Hepatic stellate cell (primary cell): ENCODE data around the gene CAMK1G.

Source experiments
- DNase-seq: peaks from one replicate; pipeline ENCODE4 v3.0.0; 2011; ENCODE audit warnings: low spot score

The CAMK1G gene

DNA sequence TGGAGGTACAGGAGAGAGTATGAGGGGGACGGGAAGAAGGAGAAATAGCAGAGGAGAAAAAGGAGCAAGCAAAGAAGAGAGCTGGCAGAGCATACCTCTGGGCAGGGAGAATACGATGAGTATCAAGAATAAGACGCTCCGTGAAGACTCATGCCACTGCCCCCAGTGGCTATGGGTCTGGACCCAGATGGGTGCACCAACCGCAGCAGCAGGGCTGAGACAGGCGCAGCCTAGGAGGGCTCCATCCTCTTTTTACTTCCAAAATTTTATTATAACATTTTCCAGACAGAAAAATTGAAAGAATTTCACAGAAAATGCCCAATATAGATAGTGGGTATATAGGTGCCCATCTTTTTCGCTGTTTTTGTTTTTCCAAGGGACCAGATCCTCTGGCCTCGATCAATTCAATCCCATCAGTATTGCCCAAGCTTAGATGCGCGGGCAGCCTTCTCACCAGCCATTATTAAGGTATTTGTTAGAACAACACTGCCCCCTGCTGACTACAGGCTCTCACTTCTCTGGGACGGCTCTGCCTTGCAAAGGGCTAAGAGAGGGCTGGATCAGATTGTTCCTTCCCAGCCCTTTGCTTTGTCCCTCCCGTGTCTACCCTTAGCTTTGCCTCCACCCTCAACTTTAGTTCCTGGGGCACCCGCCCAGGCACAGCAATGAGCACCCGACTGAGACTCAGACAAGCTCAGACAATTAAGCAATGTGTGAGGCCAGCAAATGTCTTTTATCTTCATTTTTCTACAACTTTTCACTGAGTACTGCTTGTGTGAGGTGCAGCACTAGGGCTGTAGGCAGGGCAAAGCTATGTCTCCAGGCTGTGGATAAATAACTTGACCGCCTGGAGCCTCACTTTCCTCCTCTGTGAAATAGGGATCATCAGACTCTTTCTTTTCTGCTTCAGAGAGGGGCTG, 17.5 kb upstream of the CAMK1G start:
- DNase-seq: peak; percentile 65

DNA sequence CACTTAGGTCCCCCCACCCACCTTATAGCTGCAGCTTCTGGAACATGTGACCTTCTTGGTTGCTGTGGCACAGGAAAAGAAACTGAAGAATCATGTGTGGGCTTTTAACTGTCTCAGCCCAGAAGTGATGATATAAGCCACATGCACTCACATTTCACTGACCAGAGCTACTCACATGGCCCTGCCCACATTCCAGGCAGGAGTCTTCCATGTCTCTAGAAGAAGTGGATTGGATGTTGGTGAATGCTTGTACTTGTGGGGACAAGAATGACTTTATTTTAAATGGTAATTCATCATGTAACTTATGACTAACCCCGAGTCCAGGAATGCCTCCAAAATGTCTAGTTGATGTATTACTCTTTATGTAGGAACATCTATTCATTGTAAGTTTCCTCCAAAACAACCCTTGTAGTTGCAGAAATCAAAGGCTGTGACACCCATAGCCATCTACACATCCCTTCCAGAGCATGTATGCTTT, 15.8 kb upstream of the CAMK1G start:
- DNase-seq: peak; percentile 51

DNA sequence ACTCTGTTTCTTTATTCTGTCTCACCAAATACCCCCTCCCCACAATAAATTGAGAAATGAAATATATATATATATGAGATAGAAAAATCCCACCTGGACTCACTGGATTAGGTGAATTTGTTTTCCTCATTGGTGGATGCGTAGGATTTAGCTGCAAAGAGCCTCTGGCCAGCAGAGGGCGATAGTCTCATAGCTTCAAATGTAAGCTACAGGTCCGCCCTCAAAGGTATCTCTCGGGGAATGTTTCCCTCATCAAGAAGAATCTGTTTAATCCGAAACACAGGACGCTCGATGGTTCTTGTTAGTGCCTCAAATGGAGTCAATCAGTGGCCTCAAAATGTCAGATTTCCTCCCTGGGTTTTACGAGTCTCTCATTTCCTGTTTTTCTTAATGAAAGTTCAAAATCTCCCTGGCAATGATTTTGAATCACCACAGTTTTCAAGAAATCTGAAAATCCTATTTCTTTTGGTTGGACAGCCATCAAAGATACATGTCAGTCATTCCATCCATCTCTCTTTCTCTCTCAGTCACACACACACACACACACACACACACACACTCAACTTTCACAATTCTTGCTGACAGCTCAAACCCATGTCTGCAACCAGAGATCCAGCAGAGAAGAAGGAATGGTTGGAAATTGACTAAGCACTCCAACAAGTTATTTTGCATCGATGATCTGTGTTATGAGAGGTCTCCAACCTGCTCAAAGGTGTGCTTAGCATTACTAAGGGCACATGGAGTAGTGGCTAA, 13.9 kb upstream of the CAMK1G start:
- peak; percentile 47 for DNase-seq

DNA sequence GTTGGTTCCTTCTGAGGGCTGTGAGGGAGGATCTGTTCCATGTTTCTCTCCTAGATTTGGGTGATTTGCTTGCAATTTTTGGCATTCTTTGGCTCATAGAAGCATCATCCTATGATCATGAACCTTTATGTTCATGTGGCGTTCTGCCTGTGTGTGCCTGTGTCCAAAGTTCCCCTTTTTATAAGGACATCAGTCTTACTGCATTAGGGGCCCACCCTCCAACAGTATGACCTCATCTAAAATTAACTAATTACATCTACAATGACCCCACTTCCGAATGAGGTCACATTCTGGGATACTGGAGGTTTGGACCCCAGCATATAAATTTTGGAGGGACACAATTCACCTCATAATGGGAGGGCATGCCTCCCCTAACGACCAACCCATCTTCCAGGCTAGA, 12.8 kb upstream of the CAMK1G start:
- DNase-seq: no peak

DNA sequence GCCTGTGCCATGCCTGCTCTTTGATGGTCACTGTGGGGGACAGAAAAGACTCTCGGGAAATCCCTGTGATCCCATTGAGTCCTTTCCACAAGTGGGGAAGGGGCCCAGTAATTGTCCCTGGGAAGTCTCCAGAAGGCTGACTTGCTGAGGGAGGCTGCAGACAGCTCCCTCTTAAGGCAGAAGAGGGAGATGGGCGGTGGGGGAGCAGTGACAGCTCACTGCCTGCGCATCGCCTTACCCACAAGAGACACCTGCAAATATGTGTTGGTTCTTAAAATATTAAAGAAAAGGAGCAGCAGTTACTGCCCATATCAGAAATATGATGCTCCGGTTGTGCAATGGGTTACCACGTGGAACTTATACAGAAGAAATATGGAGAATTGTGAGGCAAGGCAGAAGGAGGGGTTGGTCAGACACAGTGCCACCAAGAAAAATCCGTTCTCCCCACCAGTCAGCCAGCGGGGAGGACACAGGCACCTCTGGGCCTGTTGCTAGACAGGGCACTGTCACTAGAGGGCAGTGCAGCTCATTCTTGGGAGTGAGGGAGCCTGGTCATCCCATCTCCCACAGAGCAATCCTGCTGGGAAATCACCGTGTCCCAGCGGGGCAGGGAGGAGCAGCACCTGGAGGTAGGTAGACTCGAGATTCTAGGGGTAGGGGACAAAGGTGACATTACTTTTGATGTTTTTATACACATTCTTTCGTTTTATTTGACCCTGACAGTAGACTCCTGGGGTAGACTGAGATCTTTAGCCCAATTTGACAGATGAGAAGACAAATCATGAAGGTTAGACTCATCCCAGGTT, 6.9 kb upstream of the CAMK1G start:
- DNase-seq: peak; percentile 83

DNA sequence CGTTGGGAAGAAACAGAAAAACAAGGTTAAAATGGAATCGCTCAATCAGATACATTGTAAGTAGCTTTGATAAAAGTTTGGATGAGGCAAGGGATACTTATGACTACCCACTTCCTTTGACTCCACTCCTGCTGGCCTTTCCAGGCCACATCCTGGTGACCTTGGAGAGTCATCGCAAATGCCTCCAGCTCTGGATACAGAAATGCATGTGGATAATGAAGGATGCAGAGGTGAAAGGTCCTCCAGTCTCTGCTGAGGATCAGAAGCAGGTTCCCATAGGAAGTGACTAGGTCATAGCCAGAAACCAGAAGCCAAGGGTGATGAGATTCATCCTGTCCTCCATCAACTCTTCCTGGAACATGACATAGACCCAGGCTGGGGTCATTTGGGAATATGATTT, 6.2 kb upstream of the CAMK1G start:
- DNase-seq: peak; percentile 30

DNA sequence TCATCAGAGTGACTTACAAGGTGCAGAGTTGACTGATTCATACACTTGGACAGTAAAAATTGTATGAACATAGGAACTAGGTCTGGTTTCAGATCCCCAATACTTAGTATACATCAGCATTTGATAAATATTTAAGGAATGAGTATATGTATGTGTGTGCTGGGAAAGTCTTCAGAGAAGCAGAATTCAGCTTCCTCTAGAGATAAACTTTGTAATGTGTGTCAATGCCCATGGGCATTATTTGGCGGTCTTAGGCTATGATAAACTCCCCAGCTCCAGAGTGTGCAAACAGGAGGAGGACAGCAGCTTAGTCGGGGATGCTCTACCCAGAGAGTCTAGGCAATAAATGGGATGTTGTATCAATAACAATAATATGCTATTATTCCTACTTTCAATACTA, 2.9 kb upstream of the CAMK1G start:
- no peak for DNase-seq

DNA sequence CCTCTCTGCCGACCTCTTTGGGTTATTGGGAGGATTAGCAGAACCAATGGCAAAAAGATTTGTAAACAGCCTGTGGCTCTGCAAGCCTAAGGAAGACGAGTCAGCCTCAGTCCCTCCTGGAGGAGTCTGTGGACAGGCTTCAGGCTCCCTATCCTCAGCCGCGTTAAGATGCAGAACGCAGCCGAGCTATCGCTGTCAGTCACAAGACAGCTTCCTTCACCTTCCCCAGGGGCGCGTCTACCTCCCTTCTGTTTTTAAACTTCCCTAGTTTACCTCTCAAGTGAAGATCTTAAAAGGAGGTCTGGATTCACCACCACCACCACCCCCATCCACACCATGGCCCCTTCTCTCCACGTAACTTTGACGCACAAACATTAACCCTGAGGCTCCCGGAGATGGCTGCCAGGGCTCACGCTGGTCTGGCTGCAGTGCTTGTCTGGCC, 738 bp downstream of the CAMK1G start:
- no peak for DNase-seq

DNA sequence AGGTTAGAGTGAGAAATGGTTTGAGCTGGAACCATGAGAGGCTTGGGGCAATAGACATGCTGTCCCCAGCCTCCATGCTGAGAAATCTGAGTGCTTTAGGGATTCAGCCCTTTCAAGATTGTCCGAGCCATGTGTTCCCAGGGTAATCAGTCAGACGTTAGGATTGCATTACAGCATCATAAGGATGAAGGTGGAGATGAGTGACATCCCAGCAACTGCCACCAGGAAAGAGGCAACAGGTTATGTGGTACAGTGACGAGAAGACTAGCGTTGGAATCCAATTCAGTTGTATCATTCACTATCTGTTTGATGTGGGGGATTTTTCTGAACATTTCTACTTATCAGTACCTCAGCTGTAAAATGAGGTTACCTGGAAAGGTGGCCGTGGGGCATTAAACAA, 1.7 kb downstream of the CAMK1G start:
- no peak for DNase-seq

DNA sequence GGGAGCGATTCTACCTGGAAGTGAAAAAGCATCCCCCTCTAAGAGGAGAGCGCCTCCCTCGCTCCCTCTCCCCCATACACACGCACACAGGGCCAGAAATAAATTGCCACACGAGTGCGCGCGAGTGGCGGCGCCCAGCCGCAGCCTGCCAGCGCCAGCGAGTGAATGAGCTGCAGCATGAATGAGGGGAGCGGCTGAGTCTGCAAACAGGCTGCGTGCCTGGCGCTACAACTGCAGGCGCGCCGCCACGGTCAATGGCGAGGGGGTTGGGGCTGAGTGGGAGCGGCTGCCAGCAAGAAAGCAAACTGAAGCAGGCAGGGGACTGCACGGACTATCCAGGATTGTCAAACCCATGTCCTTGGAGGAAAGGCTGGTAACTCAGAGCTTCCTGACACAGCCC, 2.2 kb downstream of the CAMK1G start:
- peak; percentile 72 for DNase-seq

DNA sequence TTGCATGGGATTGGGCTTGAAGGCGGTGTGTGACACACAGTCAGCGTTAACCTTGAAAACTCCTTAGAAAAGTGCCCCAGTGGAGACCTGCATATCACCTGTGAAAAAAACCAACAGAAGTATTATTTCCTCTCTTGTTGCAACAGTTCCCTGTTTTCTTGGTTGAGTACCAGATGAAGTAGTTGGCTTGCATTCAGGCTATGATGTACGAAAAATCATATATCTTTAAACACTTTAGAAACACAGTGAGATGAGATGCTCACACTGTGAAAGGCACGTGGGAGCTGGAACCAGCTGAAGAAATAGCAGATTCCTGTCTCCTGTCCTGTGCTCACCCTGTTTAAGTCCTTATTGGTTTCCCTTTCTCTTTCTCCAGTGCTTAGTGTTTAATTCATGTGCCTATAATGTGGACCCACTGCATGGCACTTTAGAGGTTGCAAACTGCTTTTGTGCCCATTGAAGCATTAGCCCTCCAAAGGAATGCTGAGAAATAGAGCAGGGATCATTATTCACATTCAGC, 2.8 kb downstream of the CAMK1G start:
- DNase-seq: no peak

DNA sequence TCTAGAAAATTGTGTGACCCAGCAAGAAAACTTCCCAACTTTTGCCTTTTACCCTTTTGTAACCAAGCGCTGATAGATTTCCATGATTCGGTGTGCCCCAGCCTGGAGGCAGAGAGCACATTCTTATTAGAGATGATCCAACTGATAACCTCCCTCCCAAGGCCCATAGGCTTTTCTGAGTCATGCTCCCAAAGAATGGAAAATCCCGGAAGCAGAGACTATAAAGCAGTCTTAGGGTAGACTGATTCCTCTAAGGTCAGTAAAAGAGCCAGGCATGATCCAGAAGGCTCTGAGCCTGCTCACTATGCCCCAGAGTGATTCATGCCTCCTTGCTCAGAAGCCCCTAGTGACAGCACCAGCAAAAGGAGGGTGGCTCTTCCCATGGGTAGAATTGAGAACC, 4.3 kb downstream of the CAMK1G start:
- peak; percentile 23 for DNase-seq

DNA sequence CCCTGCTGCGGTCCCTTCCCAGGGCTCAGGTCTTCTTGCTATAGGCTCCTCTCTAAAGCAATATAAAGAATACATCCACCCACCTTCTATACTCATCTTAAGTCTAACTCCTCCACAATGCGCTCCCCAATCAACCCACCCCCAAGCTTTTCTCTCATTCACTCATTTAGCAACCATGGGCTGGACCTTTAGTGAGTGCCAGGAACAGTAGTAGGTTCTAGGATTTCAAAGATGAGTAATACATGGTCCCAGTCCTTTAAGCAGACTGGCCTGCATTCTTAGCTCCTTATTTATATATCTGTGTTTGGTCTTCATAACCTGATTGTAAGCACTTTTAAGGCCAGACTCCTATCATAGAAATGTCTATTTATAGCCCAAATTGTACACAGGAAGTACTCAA, 5.9 kb downstream of the CAMK1G start:
- DNase-seq: no peak

DNA sequence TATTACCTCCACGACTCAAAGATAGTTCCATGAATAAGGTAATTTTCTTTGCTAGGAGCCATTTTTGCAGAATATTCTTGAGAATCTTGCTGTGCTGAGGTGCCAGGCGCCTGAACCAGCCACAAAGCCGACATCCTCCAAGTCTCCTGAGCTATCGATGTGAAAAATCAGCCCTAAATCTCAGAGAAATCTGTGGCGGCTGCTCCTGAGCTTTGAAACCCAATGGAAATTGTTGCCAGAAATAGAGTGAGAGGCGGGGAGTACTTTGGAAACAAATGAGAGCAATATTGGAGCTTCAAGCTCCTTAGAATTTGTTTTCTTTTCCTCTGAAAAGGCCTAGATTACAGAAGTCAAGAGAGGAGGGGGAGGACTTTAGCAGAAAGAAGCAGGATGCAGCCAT, 6.3 kb downstream of the CAMK1G start:
- no peak for DNase-seq

DNA sequence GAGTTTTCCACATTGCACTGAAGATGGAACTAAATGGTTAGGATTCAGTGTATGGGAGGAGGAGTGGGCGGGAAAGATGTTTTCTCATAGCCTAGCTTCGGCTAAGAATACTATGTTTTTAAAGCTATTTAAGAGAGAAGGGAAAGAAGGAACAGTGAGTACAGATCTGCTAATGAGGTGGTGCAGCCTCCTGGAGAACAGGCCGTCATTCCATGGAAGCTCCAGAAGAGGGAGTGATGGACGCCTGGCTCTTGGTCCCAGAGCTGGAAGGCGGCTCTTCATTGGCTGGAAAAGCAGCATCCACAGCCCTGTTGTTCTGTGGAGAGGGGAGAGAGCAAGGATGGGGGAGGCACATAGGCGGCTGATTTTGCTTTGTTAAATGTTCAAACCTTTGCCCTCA, 6.9 kb downstream of the CAMK1G start:
- DNase-seq: peak; percentile 55

DNA sequence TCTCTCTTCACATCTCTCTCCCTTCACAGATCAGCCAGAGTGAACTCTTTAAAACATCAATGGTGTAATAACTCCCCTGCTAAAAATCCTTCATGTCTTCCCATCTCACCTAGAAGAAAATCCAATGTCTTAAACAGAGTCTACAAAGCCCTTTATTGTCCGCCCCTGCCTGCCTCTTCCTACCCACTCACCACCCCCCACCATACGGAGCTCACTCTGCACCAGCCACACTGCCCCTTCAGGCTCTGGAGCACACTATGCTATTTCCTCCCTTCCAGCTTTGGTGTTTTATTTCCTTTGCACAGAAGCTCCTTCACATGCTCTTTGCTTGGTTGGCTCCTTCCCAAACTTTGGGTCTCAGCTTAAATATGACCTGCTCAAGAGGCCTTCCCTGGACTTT, 10.2 kb downstream of the CAMK1G start:
- DNase-seq: no peak

DNA sequence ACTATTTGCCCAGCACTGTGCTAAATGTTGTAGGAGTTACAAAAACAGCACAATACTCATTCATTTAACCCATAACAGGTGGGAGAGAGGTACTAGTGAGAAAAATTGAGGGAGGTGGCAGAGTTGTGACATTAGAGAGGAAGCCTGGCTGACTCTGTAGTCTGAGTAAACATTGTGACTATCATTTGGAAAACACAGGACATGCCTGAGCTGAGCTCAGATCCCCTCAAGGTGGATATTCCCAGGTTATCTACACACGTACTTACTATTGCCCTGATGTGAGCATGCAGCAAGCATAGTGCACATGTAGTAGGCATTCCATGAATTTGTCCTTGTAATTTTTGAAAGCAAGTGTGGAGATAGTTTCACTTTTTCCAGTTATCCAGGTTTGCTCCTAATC, 10.9 kb downstream of the CAMK1G start:
- no peak for DNase-seq

DNA sequence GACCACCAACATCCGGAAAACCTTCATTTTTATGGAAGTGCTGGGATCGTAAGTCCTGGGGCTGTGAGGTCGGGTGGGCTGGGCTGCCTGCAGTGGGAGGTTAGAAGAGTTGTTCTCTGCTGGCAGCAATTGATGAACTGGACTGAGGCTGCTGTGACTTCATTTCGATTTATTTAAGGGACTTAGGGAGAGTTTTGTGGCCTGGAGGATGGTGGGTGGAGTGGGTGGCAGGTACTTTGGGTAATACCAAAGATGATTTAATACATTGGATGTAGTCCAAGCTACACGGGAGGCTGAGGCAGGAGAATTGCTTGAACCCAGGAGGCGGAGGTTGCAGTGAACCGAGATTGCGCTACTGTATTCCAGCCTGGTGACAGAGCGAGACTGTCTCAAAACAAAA, 11.5 kb downstream of the CAMK1G start:
- DNase-seq: no peak

DNA sequence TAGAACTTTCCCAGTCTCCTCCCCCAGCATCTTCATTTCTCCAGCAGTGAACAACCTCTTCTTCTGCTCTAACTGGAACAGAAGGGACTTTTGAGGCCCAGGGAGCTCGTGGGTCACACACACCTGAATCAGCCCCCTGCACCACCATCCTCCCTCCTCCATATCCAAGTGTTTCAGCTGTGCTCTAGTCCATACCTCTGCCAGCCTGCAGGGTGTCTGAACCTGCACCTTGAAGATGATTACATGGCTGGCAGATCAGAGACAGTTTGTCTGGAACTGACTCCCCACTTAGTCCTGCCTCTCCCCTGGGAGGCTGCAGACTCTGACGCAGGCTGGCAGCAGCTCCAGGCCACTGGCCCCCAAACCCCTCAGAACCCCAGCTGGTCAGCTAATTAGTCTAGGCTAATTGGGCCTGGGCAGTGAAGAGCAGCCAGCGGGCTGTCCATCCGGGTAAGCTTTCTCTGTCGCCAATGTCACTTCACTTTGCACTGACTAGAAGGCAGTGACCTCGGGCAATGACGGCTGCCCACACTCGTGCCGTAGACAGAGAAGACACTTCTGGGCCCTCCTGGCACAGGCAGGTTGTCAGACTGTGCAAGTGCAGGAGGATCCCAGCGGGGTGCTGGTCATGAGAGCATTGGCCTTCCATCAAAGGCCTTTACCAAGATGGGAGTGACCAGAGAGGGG, 12.2 kb downstream of the CAMK1G start:
- no peak for DNase-seq

DNA sequence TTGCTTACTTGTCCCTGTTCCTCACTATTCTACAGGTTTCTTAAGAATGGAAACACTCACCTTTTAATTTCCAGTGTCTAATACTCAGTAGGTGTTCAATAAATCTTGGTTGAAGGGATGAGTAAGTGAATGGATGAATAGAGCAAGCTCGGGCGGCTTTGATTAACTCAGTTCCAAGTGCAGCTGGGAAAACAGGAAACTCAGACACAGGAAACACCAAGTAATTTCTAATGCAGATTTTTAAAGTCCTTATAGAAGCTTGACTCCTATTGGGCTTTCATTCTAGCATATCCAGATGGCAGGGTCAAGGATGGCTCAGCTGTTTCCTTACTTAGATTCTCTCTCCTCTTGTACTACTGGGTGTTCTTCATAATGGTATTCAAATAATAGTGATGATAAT, 14.0 kb downstream of the CAMK1G start:
- DNase-seq: no peak

DNA sequence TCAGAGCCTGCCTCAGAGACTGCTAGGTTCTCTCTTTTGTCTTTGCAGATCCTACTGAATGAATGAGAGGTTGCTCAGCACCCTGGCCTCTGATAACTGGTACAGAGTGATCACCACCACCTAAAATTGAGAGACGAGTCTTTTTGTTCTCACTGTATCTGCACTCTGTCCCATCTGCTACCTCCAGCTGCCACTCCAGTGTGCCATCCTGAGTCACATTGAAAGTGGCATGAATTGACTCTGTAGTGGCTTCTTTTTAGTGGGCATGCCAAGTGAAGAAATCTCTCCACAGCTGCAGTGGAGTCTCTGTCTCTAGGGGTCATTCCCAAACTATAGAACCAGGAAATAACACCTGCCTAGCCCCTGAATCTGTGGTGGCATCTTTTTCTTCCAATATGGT, 14.7 kb downstream of the CAMK1G start:
- DNase-seq: no peak

DNA sequence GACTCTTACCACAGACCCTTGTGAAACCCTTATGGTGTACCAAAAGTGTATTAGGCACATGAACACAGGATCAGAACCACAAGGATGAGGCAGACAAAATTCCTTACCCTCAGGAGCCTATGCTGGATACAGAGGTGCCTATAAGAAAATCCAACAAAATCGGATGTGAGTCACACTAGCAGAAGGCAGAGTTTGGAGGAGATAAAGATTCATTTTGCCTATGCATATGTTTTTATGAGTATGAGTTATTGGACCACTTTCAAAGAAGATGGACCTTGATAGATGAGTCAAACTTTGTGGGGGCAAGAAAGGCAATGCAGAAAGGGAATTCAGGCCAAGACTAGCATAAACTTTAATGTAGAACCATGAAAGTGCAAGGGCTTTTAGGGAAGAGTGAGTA, 17.0 kb downstream of the CAMK1G start:
- no peak for DNase-seq
